GM21717 (cell line): Measurements from ENCODE around the gene PSKH1.
"Not testable (repeated sequence)": the region's sequence is repeated elsewhere in the genome, so short reads cannot be mapped to it uniquely, and the experiment has no call there.

ENCODE experiments used
- ATAC-seq: cut with Tn5 transposase; IDR thresholded peaks from one replicate; pipeline ENCODE4 v1.9.1; 2021; ENCODE audit warnings: mild to moderate bottlenecking, moderate library complexity; ENCODE audit not compliant: unreplicated experiment

The PSKH1 gene

GRCh38 chr16:67954421-67955196, 61.6 kb downstream of the PSKH1 start:
- no peak for ATAC-seq

DNA sequence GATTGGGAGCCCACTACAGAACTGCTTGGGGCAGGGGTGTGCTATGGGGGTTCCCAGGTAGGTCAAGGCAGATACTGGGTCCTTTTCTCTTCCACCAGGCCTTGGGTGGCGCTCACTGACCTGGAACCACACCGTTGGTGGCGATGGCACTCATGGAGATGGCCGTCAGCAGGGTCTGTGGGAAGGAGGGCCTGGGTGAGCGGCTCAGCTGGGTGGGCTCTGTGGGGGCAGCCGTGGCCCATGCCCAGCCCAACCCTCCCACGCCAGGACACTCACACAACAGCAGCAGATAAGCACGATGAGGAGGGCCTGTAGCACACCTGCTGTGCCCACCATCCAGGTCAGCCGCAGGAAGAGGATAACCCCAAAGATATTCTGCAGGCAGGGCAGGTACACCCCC, 64.6 kb downstream of the PSKH1 start:
- ATAC-seq, result no peak

DNA sequence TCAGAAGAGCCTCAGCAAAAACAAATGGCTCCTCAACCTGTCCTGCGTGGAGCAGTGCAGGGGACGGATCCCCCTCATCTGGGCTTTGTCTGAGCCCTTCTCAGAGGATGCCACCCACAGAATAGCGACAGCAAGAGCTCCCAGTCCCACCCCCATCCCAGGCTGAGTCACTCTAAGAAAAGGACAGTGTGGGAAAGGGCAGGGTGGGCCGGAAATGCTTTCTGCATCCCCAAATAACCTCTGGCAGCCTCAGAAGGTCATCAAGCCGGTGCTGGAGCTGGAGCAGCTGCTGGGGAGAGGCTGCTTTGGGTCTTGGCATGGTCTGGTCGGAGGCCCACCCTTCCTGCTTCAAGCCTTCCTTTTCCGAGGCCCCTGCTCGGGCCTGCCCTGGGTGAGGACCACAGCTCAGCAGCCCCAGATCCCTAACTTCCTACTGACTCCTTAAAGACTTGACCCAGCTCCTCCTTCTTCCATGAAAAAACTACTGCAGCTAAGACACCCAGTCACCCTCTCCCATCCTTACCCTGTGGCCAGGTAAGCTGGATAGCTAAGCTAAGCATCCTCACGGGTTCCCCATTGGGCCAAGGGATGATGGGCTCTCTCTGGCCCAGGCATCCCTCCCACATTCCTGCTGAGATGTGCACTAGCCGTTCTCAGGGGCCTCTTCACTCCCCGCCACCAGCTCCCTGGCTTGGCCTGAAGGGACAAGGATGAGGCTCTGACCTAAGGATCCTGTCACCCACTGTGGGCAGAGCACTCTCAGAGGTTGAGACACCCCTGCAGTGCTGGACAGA, 66.7 kb downstream of the PSKH1 start:
- no peak for ATAC-seq

DNA sequence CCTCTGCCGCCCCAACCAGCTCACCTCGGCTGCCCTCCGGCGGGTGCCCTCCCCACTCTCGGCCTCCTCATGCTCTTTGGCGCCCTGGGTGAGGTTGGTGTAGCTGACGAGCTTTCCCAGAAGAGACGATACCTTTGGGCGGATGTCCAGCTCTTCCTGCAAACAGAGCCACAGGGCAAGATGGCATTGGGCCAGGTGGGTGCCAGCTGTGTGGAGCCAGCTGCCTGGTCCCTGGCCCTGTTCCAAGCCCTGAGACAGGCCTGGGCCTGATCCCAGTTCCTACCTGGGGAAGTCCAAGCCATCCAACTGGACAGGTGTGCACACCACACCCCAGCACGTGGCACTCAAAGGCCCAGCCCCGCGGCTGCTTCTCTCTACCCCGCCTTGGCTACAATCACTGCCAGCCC, 68.5 kb downstream of the PSKH1 start:
- no peak for ATAC-seq

- no peak for ATAC-seq
These were observed 69.1 kb downstream of the PSKH1 start for GRCh38 chr16:67962135-67962534.

GRCh38 chr16:67963292-67963661, 70.2 kb downstream of the PSKH1 start:
- ATAC-seq, result no peak

GRCh38 chr16:67963662-67964321, 70.7 kb downstream of the PSKH1 start:
- no peak for ATAC-seq

DNA sequence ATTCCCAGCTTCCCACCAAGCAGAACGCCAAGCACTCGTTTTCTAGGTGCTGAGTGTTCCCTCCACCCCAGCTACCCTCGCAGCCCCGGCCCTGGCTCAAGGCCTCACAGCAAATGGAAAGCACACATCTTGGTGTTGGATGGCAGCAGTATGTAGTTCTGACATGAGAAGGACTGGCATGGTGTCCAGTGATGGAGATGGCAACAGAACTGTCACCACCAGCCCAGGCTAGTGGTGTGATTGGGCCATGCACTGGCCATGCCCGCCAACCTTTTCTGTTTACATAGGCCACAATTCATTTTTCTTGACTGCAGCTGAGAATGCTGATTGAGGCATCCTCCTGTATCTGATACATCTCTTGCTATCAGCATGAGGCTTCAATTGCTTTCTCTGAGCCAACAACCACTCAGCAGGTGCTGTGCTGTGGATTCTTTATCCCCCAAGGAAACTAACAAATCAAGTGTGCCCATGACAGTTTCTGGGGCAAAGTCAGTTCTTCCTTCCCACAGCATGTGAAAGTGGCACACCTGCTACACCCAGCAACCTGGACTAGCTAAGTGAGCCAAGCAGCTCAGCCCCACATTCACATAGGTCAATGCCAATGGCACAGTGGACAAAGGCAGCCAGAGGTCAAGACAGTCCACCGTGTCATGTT, 71.5 kb downstream of the PSKH1 start:
- no peak for ATAC-seq

DNA sequence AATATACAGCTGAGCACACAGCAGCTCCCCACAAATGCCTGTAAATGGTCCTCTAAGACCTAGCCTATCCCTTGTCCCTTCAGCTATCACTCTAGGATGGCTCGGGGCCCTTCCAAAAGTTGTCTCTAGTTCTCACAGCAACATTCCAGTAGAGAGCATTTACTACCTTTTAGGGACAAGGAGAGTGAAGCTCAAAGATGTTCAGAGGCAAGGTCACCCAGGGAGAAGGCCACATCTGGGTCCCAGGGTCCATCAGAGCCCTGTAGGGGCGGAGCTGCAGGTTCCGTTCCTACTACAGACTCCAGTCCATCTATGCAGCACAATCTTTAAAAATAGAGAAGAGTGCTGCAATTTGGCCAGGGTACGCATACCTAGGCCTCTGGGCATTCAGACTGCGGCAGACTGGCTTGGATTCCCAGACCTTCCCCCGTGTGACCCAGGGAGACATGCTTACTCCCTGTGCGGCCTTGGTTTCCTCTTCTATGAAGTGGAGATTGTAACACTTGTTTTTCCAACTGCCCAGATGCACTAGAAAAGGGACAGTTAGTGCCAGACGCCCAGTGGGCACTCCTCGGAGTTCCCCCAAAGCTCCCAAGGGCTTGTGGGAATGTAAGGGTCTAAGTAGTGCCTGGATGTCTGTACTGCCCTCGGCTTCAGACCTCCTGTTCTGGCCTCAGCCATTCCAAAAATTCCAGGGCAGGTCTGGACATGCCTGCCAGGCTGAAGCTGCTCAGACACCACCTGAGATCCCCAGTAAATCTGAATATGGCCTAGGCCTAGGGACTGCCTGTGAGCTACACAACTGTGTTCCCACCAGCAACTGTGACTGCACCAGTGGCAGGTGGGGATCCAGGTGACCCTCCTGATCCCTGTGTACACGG, 72.9 kb downstream of the PSKH1 start:
- ATAC-seq, result no peak

DNA sequence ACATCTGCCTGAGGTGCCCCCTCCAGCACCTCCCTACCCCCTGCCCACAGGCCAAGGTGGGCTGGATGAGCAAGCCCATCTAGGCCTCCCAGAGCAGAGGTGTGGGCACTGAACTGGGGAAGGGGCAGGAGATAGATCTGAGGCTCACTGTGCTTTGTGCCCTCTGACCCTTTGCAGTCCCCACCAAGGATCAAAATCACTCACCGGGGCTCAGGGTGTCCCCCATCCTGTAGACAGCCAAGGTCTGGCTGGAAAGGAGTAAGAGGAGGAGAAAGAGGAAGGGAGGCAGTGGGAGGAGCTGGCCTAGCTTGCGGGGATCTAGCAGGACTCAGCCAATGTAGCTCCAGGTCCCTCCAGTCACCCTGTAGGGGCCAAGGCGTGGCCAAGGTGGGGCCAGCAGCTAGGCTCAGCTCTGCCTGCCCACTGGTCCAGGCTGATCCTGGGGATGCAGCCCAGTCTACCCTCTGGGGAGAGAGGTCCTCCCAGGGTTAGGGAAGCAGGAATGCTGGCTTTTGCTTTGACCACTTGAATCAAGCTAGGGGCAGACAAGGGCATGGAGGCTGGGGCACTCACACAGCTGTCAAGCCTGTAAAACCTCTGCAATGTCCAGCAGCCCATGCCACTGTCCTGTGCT, 73.6 kb downstream of the PSKH1 start:
- ATAC-seq, result no peak

DNA sequence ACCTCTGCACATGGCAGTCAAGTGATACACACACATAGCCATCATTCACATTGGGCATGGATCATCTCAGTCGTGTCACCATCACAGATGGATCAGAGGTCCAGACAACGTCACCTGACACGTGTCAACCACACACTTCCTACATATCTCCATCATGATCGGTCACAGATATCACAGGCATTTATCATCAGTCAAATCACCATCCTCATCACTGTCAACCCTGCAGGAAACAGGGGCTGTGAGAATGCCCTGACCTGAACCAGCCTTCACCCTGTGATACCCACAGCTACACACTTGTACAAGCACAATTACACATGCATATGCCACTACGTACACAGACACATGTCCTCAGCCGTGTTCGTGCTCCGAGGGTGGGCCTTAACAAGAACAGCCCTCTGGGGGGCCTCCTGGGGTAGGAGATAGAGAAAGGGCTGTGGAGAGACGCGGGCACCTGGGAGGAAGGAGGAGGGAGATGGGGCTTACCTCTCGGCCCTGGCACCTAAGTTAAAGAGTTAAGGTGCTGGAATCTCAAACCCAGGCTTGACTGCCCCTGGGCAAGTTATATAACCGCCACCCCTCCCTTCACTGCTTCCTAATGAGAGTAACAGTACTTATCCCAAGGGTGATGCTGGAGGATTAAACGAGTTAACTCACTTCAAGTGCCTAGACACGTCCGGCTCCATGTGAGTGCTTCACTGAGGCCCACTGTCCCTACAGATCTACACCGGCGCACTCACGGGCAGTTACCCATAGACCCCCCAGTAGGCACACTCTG, 74.3 kb downstream of the PSKH1 start:
- no peak for ATAC-seq

DNA sequence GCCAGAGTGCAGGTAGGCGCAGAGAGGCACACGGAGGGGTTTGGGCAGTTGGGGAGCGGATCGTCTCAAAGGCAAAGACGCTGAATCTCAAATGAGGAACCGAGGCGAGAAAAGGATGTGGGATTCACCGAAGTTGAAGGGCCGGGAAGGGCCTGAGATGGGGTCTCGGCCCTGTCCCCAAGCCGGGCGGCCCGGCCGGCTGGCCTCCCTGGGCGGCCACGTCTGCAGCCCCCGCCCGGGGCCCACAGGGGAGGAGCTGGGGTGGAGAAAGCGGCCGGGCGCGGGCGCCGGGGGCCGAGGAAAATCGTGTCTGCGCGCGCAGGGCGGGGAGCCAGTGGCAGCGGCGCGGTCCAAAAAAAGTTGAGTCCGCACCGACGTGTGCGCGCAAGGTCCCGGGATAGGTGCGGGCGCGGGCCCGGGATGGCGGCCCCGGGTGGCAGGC, 74.9 kb downstream of the PSKH1 start:
- peak; percentile 22 for ATAC-seq

- ATAC-seq, result peak; percentile 72
These were observed 75.6 kb downstream of the PSKH1 start, which contains the start of gene SLC12A4 for GRCh38 chr16:67968400-67969253. SLC12A4 (minus strand) TSS chr16:67968637; CDS start chr16:67968553, 84 bp downstream.

- ATAC-seq, result no peak
These were observed 76.4 kb downstream of the PSKH1 start for GRCh38 chr16:67969254-67970039.

DNA sequence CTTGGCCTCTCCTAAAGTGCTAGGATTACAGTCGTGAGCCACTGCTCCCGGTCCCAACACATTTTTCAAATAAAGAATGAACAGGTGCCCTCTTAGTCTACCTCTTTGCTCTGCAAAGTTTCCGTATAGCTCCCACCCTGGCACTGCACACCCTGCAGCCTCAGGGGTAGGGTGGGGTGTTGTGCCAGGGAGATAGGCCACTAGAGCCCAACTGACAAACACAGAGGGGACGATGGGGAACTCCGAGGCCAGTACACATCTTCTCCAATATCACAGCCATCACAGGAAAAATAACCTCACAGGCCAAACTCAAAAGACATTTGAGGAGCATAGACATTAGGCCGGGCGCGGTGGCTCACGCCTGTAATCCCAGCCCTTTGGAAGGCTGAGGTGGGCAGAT, 78.1 kb downstream of the PSKH1 start:
- no peak for ATAC-seq

DNA sequence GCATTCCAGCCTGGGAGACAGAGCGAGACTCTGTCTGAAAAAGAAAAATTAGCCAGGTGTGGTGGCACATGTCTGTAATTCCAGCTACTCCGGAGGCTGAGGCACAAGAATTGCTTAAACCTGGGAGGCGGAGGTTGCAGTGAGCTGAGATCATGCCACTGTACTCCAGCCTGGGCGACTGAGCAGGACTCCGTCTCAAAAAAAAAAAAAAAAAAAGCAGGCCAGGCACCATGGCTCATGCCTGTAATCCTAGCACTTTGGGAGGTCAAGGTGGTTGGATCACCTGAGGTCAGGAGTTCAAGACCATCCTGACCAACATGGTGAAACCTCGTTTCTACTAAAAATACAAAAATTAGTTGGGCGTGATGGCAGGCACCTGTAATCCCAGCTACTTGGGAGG, 79.2 kb downstream of the PSKH1 start:
- ATAC-seq, result not testable (repeated sequence)
